Glutamatergic neuron (in vitro differentiated cells): ENCODE results near the gene EGFL6. TPM values are rescaled to one million over a fixed set of nuclear protein-coding genes. Genes with fewer than 3 reads are reported as not detected.
"Not testable (repeated sequence)": the region's sequence is repeated elsewhere in the genome, so short reads cannot be mapped to it uniquely, and the experiment has no call there.

Source experiments
- DNase-seq: peaks from one replicate; pipeline ENCODE4 v3.0.0; 2022
- H3K27ac Mint-ChIP-seq: one replicate; pipeline ENCODE4 v1.8.0; 2020; ENCODE audit warnings: mild to moderate bottlenecking, mixed read lengths, inconsistent platforms; ENCODE audit not compliant: unreplicated experiment
- H3K27me3 Mint-ChIP-seq: one replicate; pipeline ENCODE4 v1.8.0; 2020; ENCODE audit warnings: mild to moderate bottlenecking, moderate library complexity, mixed read lengths, inconsistent platforms; ENCODE audit not compliant: unreplicated experiment
- H3K36me3 Mint-ChIP-seq: one replicate; pipeline ENCODE4 v1.8.0; 2020; ENCODE audit warnings: mild to moderate bottlenecking, mixed read lengths, inconsistent platforms; ENCODE audit not compliant: unreplicated experiment
- H3K4me1 Mint-ChIP-seq: one replicate; pipeline ENCODE4 v1.8.0; 2020; ENCODE audit warnings: mild to moderate bottlenecking, low read depth, mixed read lengths, inconsistent platforms; ENCODE audit not compliant: unreplicated experiment
- H3K4me3 Mint-ChIP-seq: one replicate; pipeline ENCODE4 v1.8.0; 2020; ENCODE audit warnings: mild to moderate bottlenecking, mixed read lengths, inconsistent platforms; ENCODE audit not compliant: unreplicated experiment
- H3K9me3 Mint-ChIP-seq: one replicate; pipeline ENCODE4 v1.8.0; 2020; ENCODE audit warnings: mild to moderate bottlenecking, moderate library complexity, mixed read lengths, inconsistent platforms; ENCODE audit not compliant: unreplicated experiment
- CTCF ChIP-seq: fragments of 200-600 bp; sonication (generic); IDR thresholded peaks from one replicate; pipeline ENCODE4 v1.5.0; 2021; ENCODE audit not compliant: partially characterized antibody, unreplicated experiment
- total RNA-seq: library from RNA; stranded (reverse); fragmentation: NEBNext Ultra II Directional; extraction: Animal tissue kit (Norgen Biotek cat#: 25700); gene quantifications from one replicate; pipeline ENCODE4 v1.2.1, GENCODE V29; 2021; ENCODE audit not compliant: unreplicated experiment

Gene EGFL6
- total RNA-seq, 1 donor from 2014 or later: not detected

- Mint-ChIP-seq H3K36me3 (no peaks in the 10 kb centered on the region), H3K27me3 (no peaks in the 10 kb centered on the region), H3K27ac (no peak overlapping the region), H3K4me3 (no peak overlapping the region), H3K4me1 (no peaks in the 10 kb centered on the region), H3K9me3 (no peaks in the 10 kb centered on the region)
- no peak for TF ChIP-seq CTCF
- DNase-seq: no peak
Measured at GRCh38 chrX:13620207-13620606, 50.8 kb downstream of the EGFL6 start.

GRCh38 chrX:13622401-13622964 lies 53.1 kb downstream of the EGFL6 start:
- Mint-ChIP-seq H3K27ac (no peak overlapping the region), H3K4me1 (no peaks in the 10 kb centered on the region), H3K4me3 (no peak overlapping the region), H3K9me3 (no peaks in the 10 kb centered on the region), H3K27me3 (no peaks in the 10 kb centered on the region), H3K36me3 (no peaks in the 10 kb centered on the region)
- DNase-seq: no peak
- no peak for TF ChIP-seq CTCF

GRCh38 chrX:13627306-13627705 lies 57.9 kb downstream of the EGFL6 start:
- Mint-ChIP-seq H3K9me3 (no peaks in the 10 kb centered on the region), H3K27me3 (no peaks in the 10 kb centered on the region), H3K27ac (no peak overlapping the region), H3K4me3 (no peak overlapping the region), H3K36me3 (no peaks in the 10 kb centered on the region), H3K4me1 (no peaks in the 10 kb centered on the region)
- no peak for TF ChIP-seq CTCF
- DNase-seq: no peak

GRCh38 chrX:13637224-13637623 lies 67.8 kb downstream of the EGFL6 start:
- not testable (repeated sequence) for DNase-seq, H3K36me3 Mint-ChIP-seq, H3K9me3 Mint-ChIP-seq, H3K27ac Mint-ChIP-seq, H3K27me3 Mint-ChIP-seq, H3K4me1 Mint-ChIP-seq, H3K4me3 Mint-ChIP-seq

- Mint-ChIP-seq H3K36me3 (peaks cover 6% of the 10 kb centered on the region), H3K9me3 (no peaks in the 10 kb centered on the region), H3K27ac (no peak overlapping the region), H3K27me3 (peaks cover 1% of the 10 kb centered on the region), H3K4me1 (no peaks in the 10 kb centered on the region), H3K4me3 (no peak overlapping the region)
- no peak for TF ChIP-seq CTCF
- DNase-seq: no peak
Measured at GRCh38 chrX:13638021-13638420, 68.6 kb downstream of the EGFL6 start.
